Nephron (organoid): Measurements from ENCODE around the gene GHSR.

Experiments used
- H3K27ac Mint-ChIP-seq, 3 experiments: 2 replicates each; pipeline ENCODE4 v1.8.0; 2020; ENCODE audit warnings: mixed read lengths in 3 of 3, mild to moderate bottlenecking in 2 of 3, moderate library complexity in 1 of 3
- H3K27me3 Mint-ChIP-seq: 2 replicates; pipeline ENCODE4 v1.8.0; 2021; ENCODE audit warnings: low read depth, mild to moderate bottlenecking, moderate library complexity, mixed read lengths
- H3K36me3 Mint-ChIP-seq: 2 replicates; pipeline ENCODE4 v1.8.0; 2020; ENCODE audit warnings: low read depth, mixed read lengths
- H3K4me1 Mint-ChIP-seq: 2 replicates; pipeline ENCODE4 v1.8.0; 2020; ENCODE audit warnings: mixed read lengths
- H3K4me3 Mint-ChIP-seq, 3 experiments: 2 replicates each; pipeline ENCODE4 v1.8.0; 2020; ENCODE audit warnings: mild to moderate bottlenecking in 3 of 3, mixed read lengths in 3 of 3, moderate library complexity in 2 of 3
- H3K9me3 Mint-ChIP-seq: 2 replicates; pipeline ENCODE4 v1.8.0; 2020; ENCODE audit warnings: mixed read lengths
- TF ChIP-seq, protein P1 (sequence below), 3 experiments: fragments of 200-600 bp; sonication (generic); IDR thresholded peaks; one replicate each; pipeline ENCODE4 v1.5.0; 2021; ENCODE audit warnings: antibody characterized with exemption in 3 of 3; ENCODE audit not compliant: unreplicated experiment in 3 of 3

The GHSR gene

DNA sequence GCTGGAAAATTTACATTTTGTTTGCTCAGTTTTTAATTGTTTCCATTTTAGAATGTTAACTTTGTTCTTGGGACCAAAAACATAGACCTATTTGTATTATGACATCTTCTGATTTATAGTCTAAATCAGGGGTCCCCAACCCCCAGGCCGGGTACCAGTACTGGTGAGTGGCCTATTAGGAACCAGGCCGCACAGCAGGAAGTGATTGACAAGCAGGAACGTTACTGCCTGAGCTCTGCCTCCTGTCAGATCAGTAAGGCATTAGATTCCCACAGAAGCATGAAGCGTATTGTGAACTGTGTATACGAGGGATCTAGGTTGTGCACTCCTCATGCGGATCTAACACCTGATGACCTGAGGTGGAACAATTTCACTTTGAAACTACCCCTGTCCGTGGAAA, 51.9 kb downstream of the GHSR start:
- H3K4me3 Mint-ChIP-seq, result no peak overlapping the region
- peaks cover 11% of the 10 kb centered on the region for H3K4me1 Mint-ChIP-seq
- H3K27ac Mint-ChIP-seq, result no peak overlapping the region
- no peaks in the 10 kb centered on the region for H3K9me3 Mint-ChIP-seq
- H3K36me3 Mint-ChIP-seq, result peaks cover 55% of the 10 kb centered on the region
- TF ChIP-seq, protein P1, sequence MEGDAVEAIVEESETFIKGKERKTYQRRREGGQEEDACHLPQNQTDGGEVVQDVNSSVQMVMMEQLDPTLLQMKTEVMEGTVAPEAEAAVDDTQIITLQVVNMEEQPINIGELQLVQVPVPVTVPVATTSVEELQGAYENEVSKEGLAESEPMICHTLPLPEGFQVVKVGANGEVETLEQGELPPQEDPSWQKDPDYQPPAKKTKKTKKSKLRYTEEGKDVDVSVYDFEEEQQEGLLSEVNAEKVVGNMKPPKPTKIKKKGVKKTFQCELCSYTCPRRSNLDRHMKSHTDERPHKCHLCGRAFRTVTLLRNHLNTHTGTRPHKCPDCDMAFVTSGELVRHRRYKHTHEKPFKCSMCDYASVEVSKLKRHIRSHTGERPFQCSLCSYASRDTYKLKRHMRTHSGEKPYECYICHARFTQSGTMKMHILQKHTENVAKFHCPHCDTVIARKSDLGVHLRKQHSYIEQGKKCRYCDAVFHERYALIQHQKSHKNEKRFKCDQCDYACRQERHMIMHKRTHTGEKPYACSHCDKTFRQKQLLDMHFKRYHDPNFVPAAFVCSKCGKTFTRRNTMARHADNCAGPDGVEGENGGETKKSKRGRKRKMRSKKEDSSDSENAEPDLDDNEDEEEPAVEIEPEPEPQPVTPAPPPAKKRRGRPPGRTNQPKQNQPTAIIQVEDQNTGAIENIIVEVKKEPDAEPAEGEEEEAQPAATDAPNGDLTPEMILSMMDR (IDR thresholded peaks at IDR 0.05; ENCODE audit: unreplicated experiment in 3 of 3), result no peak
- H3K27me3 Mint-ChIP-seq, result no peaks in the 10 kb centered on the region

DNA sequence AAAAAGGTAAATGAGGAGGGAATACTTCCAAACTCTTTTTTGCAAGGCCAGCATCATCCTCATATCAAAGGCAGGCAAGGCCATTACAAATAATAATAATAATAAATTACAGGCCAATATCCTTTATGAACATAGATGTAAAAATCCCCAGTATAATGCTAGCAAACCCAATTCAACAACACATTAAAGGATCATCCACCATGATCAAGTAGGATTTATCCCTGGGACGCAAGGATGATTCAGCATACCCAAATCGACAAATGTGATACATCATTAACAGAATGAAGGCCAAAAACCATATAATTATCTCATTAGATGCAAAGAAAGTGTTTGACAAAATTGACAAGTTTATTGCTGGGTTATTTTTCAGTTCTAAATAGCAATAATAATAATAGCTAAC, 53.6 kb downstream of the GHSR start:
- TF ChIP-seq, protein P1 (IDR thresholded peaks at IDR 0.05; ENCODE audit: unreplicated experiment in 3 of 3), result no peak
- peaks cover 45% of the 10 kb centered on the region for H3K36me3 Mint-ChIP-seq
- H3K27ac Mint-ChIP-seq, result no peak overlapping the region
- no peaks in the 10 kb centered on the region for H3K9me3 Mint-ChIP-seq
- H3K4me1 Mint-ChIP-seq, result peaks cover 24% of the 10 kb centered on the region
- H3K27me3 Mint-ChIP-seq, result no peaks in the 10 kb centered on the region
- no peak overlapping the region for H3K4me3 Mint-ChIP-seq
